IMR-90 (cell line): ENCODE results near the gene ADH1A.

Source experiments
- ELK1 ChIP-seq: fragments of 150-350 bp; IDR thresholded peaks from 2 replicates; pipeline ENCODE4 v1.6.1; 2016; ENCODE audit warnings: low read depth, mild to moderate bottlenecking, low read length, moderate library complexity, borderline replicate concordance
- MXI1 ChIP-seq: IDR thresholded peaks from 2 replicates; pipeline ENCODE4 v1.6.1; 2012; ENCODE audit warnings: low read depth, mild to moderate bottlenecking, low read length, moderate library complexity, borderline replicate concordance
- POLR2A ChIP-seq: IDR thresholded peaks from 2 replicates; pipeline ENCODE4 v1.6.1; 2012; ENCODE audit warnings: mild to moderate bottlenecking, low read depth, low read length
- RAD21 ChIP-seq: IDR thresholded peaks from 2 replicates; pipeline ENCODE4 v1.6.1; 2012; ENCODE audit warnings: low read length, improper control_type of control experiment
- USF2 ChIP-seq: fragments of 150-350 bp; IDR thresholded peaks from 2 replicates; pipeline ENCODE4 v1.6.1; 2017; ENCODE audit warnings: mild to moderate bottlenecking, antibody characterized with exemption, low read length, low read depth
- TF ChIP-seq, protein P1 (sequence below): conservative IDR thresholded peaks from 2 replicates; pipeline ENCODE4 v1.5.1; 2012; ENCODE audit warnings: mild to moderate bottlenecking, low read depth, low read length, improper control_type of control experiment

DNA sequence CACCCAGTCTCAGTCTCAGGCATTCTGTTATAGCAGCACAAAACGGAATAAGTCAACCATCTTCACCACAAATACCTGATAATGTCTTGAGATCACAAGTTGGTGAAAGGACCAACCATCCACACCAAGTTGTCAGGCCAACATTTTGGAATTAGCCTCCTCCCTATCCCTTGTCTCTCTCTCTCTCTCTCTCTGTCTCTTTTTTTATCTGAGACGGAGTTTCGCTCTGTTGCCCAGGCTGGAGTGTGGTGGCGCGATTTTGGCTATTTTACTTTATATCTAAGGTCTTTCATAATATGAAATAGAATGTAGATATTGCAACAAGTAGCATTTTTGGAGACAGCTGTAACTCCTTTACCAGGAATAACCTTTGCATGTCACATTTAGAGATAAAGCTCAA, 15.7 kb downstream of the ADH1A start:
- TF ChIP-seq USF2 (no peak), POLR2A (no peak), ELK1 (no peak), RAD21 (no peak), MXI1 (no peak)
- TF ChIP-seq, protein P1, sequence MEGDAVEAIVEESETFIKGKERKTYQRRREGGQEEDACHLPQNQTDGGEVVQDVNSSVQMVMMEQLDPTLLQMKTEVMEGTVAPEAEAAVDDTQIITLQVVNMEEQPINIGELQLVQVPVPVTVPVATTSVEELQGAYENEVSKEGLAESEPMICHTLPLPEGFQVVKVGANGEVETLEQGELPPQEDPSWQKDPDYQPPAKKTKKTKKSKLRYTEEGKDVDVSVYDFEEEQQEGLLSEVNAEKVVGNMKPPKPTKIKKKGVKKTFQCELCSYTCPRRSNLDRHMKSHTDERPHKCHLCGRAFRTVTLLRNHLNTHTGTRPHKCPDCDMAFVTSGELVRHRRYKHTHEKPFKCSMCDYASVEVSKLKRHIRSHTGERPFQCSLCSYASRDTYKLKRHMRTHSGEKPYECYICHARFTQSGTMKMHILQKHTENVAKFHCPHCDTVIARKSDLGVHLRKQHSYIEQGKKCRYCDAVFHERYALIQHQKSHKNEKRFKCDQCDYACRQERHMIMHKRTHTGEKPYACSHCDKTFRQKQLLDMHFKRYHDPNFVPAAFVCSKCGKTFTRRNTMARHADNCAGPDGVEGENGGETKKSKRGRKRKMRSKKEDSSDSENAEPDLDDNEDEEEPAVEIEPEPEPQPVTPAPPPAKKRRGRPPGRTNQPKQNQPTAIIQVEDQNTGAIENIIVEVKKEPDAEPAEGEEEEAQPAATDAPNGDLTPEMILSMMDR: no peak
